HG03521 (cell line): ENCODE measurements around the gene NUTM1.
A peak's percentile ranks its signal among the peaks of the same experiment; 100 is the strongest.

ENCODE experiments used
- ATAC-seq: cut with Tn5 transposase; IDR thresholded peaks from one replicate; pipeline ENCODE4 v1.9.1; 2021; ENCODE audit warnings: mild to moderate bottlenecking, moderate library complexity; ENCODE audit not compliant: unreplicated experiment

NUTM1 gene, protein sequence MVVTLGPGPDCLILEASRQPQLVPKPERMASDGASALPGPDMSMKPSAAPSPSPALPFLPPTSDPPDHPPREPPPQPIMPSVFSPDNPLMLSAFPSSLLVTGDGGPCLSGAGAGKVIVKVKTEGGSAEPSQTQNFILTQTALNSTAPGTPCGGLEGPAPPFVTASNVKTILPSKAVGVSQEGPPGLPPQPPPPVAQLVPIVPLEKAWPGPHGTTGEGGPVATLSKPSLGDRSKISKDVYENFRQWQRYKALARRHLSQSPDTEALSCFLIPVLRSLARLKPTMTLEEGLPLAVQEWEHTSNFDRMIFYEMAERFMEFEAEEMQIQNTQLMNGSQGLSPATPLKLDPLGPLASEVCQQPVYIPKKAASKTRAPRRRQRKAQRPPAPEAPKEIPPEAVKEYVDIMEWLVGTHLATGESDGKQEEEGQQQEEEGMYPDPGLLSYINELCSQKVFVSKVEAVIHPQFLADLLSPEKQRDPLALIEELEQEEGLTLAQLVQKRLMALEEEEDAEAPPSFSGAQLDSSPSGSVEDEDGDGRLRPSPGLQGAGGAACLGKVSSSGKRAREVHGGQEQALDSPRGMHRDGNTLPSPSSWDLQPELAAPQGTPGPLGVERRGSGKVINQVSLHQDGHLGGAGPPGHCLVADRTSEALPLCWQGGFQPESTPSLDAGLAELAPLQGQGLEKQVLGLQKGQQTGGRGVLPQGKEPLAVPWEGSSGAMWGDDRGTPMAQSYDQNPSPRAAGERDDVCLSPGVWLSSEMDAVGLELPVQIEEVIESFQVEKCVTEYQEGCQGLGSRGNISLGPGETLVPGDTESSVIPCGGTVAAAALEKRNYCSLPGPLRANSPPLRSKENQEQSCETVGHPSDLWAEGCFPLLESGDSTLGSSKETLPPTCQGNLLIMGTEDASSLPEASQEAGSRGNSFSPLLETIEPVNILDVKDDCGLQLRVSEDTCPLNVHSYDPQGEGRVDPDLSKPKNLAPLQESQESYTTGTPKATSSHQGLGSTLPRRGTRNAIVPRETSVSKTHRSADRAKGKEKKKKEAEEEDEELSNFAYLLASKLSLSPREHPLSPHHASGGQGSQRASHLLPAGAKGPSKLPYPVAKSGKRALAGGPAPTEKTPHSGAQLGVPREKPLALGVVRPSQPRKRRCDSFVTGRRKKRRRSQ

GRCh38 chr15:34342737-34343575 is at the start of gene NUTM1, which contains the start of gene NOP10:
Gene NUTM1 (plus strand): TSS chr15:34343315. CDS start chr15:34343697, 382 bp downstream.
Gene NOP10 (minus strand): TSS chr15:34343136. CDS start chr15:34343073, 63 bp downstream.
- peak; percentile 79 for ATAC-seq

DNA sequence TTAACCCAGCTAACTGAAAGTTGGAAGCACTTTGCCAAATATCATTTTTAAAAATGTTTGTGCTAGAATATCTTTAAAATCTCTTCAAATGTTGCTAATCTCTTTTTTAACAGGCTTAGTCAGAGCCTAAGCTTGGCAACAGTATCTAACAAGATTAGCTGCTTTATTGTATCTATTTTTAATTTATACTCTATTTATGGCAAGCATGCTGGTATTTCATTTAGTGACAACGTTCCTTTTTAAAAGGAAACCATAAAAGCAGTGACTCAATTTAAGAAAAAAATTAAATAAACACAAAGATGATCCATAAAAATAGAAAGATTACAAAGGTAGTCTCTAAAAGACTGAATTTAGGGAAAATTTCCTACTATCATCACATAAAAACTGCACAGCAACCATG is 46.1 kb upstream of the NUTM1 start:
- ATAC-seq = no peak

GRCh38 chr15:34301058-34301457 is 42.1 kb upstream of the NUTM1 start:
- no peak for ATAC-seq

DNA sequence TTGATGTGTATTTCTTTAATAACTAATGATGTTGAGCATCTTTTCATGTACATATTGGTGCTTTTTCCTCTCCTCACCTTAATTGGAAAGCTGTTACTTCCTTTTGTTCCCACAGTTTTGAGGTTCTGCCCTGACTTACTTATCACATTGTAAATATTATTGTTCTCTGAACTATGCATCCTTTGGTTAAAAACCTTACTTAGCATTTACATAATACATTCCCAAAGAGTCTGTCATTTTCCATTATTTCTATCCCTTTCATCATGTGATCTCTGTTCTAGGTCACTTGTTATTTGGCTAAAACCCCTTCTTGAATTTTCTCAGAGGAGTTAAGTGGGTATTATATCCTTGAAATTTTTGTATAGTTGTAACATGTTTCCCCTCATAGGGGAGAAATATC is 38.5 kb upstream of the NUTM1 start:
- ATAC-seq = no peak

GRCh38 chr15:34311563-34311962 is 31.6 kb upstream of the NUTM1 start:
- ATAC-seq = no peak

GRCh38 chr15:34314491-34315490 is 28.3 kb upstream of the NUTM1 start:
- no peak for ATAC-seq

GRCh38 chr15:34318277-34319079 is 24.6 kb upstream of the NUTM1 start:
- ATAC-seq = peak; percentile 58

DNA sequence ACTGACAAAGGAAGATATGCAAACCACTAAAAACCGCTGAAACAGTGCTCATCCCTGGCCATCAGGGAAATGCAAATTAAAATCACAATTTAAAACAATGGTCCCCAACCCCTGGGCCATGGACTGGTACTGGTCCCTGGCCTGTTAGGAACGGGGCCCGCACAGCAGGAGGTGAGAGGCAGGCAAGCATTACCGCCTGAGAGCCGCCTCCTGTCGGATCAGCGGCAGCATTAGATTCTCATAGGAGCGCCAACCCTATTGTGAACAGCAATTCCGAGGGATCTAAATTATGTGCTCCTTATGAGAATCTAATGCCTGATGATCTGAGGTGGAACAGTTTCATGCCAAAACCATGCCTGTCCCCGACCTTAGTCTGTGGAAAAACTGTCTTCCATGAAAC is 19.9 kb upstream of the NUTM1 start:
- ATAC-seq = no peak

DNA sequence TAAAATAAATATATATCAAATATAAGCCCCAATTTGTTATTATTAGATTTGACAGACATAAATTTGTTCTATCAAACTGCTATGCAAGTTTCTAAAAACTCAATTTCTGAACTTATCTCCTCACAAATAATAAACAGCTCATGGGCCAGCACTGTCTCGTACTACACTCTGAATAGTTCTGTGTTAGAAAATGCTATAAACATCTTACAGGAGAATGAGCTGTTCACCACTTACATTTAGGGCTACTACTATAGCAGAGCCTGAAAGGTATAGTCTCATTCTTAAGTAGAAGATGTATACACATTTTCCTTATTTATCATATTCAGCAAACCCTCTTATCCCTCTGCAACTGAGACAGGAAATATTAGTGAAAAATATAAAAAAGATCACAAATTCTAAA is 18.2 kb upstream of the NUTM1 start:
- ATAC-seq = no peak

GRCh38 chr15:34325368-34325767 is 17.7 kb upstream of the NUTM1 start:
- no peak for ATAC-seq

- no peak for ATAC-seq
These were observed 15.2 kb upstream of the NUTM1 start for GRCh38 chr15:34327906-34328305.

DNA sequence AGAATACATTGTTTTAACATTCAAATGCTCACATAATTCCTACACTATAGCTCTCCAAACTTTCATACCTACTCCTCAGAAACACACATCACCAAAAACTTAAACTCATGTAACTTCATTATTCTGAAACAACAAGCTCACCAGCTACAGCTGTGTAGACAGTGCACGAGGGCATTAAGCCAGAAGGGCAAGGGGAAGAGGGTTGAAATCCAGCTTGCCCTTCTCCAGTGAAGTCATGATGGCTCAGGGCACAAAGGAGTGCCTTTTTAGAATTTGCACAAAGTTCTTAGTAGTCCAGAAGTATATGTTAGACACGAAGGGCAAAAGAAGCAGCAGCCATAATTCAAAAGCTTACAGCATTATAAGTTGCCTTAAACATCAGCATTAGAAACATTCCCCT is 14.1 kb upstream of the NUTM1 start:
- ATAC-seq = no peak

- ATAC-seq = no peak
These were observed 12.8 kb upstream of the NUTM1 start for GRCh38 chr15:34330279-34330678.

DNA sequence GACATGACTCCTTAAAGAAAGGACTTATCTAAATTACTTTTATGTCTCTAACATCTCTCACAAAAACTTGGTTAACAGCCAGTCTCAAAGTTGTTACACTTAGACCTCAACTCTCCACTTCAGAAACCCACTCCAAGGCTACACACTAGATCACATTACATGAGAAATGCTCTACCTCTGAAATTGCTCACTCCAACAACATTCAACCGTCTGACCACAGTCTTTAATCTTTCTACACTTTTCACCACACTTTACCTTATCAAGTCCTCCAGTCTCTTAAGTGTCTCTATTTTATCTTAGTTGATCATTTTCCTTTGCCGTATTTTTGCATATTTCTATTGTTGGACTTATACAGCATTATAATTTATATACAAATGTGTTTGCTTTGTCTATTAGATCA is 11.3 kb upstream of the NUTM1 start:
- ATAC-seq = no peak

GRCh38 chr15:34332553-34333120 is 10.5 kb upstream of the NUTM1 start:
- no peak for ATAC-seq

GRCh38 chr15:34334672-34335071 is 8.4 kb upstream of the NUTM1 start:
- ATAC-seq = no peak

DNA sequence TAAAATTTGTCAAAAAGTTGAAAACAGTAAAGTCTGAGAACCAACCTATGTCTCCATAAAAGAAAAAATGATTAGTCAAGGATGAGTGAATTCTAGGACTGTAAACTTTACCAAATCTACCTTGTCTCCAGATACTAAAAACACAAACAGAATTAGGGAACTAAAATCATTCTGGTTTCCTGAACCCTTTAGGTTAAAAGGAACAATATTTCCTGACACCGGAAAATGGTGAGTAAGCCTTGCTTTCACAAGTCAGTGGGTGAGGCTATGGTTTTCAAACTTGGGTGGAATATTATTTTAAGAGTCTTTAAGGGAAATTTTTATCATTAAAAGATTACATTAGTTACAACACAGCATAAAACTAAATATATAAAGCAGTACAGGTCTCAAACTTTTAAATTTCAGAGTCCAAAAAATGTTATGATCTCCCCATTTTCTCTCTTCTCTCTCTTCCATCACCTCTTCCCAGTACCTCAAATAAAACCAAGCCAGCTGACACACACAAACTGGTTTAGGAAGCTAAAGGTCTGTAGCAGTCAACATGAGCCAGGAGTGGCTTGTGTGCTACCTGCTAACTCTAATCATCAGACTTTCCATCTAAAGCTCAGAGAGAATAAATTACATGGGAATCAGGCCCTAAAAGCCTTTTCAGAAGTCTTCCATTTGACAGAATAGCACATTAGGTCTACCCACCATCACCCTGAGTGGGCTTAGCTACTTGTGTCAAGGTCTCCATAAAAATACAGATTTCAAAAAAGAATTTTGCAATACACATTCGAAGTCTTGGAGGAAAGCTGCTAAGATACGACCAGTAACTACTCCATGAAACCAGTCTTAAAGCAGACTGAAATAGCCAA is 7.7 kb upstream of the NUTM1 start:
- no peak for ATAC-seq
